HG03097 (cell line): ENCODE measurements around the gene C16orf89.
"Not testable (repeated sequence)": the region's sequence is repeated elsewhere in the genome, so short reads cannot be mapped to it uniquely, and the experiment has no call there.

Experiments
- ATAC-seq: cut with Tn5 transposase; IDR thresholded peaks from one replicate; pipeline ENCODE4 v1.9.1; 2021; ENCODE audit not compliant: unreplicated experiment, low FRiP score

The C16orf89 gene

DNA sequence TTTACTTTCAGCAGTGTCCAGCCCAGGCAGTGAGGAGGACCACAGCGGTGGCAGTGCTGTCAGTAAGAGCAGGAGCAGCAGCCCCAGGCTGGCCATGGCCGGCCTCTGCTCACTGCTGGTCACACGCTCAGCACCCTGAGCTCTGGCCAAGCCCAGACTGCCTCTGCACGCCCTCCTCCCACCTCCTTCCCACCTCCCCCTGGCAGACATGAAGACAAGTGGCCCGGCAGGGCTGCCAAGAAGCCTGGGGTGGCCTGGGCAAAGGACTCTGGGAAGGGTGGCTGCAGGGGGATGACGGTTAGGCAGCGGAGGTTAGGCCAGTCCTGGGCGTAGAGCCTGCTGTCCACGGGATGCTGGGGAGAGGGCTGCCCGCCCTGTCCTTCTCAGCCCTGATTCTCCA is at the start of gene C16orf89:
TSS of gene C16orf89 (minus strand) at position 144 of the 400 bp plus-strand sequence. CDS start at position 96, 48 bp downstream.
- no peak for ATAC-seq

DNA sequence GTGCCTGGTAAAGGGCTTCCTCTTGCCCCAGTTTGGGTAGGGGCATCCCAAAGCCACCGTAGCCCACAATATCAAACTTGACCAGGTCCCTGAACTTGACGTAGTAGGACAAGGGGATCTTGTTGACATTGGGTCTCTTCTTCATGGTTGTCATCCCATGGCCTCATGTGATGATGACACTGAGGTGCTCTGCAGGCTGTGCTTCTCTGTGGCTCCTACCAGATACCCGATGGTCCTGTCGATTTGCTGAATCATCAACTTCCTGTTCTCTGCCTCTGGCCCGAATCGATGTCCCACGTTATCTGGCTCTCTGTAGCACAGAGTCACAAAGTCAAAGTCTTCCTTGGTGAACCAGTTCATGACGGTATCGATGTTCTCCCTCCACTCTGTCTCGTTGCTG is 45.2 kb upstream of the C16orf89 start:
- ATAC-seq = not testable (repeated sequence)

DNA sequence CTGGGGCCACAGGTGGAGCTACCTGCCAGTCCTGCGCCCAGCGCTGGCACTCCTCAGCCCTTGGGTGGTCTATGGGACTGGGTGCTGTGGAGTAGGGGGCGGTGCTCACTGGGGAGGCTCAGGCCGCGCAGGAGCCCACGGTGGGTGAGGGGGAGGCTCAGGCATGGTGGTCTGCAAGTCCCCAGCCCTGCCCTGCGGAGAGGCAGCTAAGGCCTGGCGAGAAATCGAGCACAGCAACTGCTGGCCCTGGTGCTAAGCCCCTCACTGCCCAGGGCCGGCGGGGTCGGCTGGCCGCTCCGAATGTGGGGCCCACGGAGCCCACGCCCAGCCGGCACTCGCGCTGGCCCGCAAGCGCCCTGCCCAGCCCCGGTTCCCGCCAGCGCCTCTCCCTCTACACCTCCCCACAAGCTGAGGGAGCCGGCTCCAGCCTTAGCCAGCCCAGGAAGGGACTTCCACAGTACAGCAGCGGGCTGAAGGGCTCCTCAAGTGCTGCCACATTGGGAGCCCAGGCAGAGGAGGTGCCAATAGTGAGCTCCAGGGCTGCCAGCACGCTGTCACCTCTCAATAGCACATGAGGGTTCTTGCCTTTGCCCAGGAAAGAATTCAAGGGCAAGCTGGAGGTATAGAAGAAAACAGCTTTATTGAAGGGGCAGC is 42.9 kb upstream of the C16orf89 start:
- no peak for ATAC-seq

- ATAC-seq = not testable (repeated sequence)
Measured at GRCh38 chr16:5105039-5105438, 39.3 kb upstream of the C16orf89 start.

GRCh38 chr16:5103296-5104032 is 37.7 kb upstream of the C16orf89 start:
- ATAC-seq = not testable (repeated sequence)

DNA sequence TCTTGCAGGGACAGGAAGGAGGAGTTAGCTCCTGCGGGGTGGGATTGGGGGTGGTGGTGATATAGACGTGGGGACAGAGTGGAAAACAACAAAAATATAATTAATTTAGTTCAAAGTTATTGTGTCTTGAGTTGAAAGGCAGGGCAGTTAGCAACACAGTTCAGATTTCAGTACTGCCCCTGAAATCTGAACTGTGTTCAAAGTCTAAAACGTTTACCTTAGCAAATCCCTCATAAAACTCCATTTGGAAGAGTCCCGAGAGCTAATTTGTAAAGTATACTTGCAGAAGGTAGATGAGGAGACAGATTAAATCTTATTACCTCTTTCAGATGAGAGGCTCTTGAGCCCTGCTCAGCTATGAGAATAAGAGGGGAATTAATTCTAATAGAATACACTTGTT is 33.4 kb upstream of the C16orf89 start:
- not testable (repeated sequence) for ATAC-seq

DNA sequence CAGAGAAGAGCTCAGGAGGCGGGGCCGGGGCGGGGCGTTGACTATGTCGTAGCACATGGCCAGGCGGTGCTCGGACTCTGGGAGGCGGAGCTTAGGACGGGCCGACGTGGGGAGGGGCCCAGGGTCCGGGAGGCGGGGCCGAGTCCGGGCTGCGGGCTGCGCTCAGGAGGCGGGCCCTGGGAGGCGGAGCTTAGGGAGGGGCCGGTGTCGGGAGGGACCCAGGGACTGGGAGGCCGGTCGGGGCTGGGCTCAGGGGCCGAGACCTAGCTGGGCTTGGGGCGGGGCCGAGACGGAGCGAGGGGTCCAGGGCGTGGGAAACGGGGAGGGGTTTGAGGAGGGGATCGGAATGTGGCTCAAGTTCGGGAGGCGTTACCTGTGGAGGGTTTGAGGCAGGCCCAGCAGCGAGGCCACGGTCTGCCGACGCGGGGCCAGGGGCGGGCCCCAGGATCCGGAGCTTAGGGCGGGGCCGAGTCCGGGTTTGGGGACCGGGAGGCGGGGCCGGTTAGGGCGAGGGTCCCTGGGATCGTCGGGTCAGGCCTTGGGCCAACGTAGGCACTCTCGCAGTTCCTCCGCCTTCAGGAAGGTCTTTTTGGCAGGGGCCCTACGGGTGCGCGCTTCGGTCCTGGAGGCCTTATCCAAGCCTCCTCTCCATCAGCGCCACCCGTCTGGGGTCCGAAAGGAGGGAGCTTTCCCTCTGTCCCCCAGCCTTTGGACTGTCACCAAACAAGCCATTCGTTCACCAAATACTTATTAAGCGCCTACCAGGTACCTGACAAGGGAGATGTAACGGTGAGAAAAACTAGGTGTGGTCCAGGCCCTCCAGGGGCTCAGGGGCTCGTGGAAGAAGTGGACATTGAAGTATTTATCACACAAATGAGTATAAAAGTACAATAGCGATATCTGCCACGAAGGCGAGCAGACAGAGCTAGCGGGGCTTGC is 32.7 kb upstream of the C16orf89 start:
- peak; percentile 82 for ATAC-seq

DNA sequence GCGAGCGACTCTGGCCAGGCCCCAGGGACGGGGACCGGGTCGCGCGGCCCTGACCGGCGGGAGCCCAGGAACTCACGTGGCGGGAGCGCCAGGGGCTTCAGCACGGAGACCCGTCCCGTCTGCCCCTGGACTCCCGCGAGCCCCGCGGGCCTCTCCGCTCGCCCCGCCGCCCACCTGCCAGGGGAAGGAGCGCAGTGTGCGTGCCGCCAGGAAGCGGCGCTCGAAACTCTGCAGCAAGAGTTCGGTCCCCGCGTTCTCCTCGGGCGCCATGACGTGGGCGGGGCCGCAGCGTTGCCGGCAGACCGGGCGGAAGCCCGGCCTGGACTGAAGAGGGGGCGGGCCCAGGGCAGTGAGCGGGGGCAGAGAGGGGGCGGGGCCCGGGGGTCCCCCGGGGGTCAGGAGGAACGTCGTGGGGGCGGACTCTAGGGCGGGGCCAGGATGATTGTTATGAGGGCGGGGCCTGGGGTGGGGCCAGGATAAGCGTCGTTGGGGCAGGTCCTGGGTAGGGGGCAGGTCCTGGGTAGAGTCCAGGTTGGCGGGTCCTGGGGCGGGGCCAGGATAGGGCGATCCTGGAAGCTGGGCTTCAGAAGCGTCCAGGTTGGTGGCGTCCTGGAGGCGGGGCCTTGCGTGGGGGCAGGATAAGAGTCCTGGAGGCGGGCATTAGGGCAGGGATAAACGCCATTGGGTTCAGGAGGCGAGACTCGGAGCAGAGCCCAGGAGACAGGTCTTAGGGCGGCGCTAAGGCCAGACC is 31.9 kb upstream of the C16orf89 start, which contains the start of gene EEF2KMT:
TSS of gene EEF2KMT (minus strand) at position 326 of the 751 bp plus-strand sequence. CDS start at position 270, 56 bp downstream.
- ATAC-seq = peak; percentile 98

DNA sequence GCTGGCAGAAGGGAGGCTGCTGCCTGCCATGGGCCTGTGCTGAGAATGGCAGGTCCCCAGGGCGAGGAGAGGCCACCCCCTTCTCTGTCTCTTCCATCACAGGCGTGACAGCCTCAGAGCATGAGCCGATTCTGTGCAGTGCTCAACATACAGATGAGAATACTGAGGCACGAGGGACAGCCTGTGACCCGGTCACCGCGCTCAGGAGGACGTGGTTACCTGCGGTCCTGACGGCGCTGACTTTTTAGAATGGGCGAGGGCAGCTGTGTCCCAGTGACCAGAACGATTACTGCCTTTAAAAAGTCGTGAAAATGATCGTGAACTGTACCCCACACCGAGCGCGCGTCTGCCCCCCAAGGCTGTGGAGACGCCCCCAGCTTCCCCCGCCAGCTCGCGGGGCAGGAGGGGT is 31.3 kb upstream of the C16orf89 start:
- not testable (repeated sequence) for ATAC-seq

- not testable (repeated sequence) for ATAC-seq
Measured at GRCh38 chr16:5096437-5097060, 30.8 kb upstream of the C16orf89 start.

- ATAC-seq = not testable (repeated sequence)
Measured at GRCh38 chr16:5095145-5095830, 29.5 kb upstream of the C16orf89 start.

GRCh38 chr16:5093746-5094145 is 28.0 kb upstream of the C16orf89 start:
- ATAC-seq = not testable (repeated sequence)

- not testable (repeated sequence) for ATAC-seq
Measured at GRCh38 chr16:5093081-5093480, 27.3 kb upstream of the C16orf89 start.

DNA sequence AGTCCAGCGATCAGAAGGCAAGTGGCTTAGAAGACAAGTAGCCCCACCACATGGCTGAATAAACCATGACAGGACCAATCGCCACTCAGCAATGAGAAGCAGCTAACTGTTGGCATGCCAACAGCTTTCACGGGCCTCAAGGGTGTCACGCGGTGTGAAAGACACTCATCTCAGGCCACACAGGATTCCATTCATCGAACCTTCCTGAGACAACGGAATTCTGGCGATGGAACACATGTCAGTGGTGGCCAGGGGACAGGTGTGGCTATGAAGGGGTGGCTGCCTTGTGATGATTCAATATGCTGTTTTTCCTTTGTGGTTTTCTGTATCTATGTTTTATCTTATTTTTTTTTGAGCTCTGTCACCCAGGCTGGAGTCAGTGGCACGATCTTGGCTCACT is 24.8 kb upstream of the C16orf89 start:
- not testable (repeated sequence) for ATAC-seq

- not testable (repeated sequence) for ATAC-seq
Measured at GRCh38 chr16:5089911-5090555, 24.3 kb upstream of the C16orf89 start.

DNA sequence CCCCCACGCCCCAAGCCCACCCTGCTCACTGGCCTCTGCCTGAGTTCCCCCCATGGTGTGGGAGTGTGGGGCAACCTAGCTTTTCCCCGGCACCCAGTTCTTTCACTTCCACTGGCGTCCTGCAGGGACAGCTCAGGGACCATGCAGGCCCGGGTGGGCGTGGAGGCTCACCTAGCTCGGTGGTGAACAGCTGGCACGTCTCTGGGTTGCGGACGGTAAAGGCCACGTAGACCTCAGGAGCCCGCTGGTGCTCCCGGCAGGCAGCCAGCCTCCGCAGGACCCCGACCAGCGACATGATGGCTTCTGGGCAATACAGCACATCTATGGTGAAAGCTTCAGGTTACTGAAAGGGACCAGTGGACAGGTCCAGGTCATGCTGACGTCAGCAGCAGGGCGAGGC is 23.2 kb upstream of the C16orf89 start:
- not testable (repeated sequence) for ATAC-seq

DNA sequence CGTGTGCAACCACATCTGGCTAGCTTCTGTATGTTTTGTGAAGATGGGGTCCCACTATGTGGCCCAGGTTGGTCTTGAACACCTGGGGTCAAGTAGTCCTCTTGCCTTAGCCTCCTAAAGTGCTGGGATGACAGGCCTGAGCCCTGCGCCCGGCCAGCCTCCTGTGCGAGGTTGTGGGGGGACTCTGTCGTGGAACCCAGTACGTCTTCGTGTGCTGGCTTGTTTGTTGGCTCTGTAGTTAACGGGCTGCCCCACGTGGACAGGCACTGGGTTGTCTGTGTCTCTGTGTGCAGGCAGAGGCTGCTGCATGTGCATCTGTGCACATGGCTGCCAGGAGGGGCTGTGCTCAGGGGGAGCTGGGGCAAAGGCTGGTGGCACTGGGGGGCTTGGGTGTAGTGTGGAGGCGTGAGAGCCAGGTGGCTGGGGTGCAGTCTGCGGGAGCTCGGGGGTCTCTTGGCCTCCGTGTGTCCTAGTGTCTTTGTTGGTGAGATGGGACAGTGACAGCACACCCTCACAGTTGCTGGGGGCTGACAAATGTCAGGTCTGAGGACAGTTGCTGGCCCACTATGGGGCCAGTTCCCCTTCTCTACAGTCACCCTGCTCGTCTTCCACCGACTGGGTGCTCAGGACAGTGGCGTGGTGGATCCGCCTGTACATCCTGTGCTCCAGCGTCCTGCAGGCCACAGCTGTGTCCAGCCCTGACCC is 22.5 kb upstream of the C16orf89 start:
- ATAC-seq = not testable (repeated sequence)

- not testable (repeated sequence) for ATAC-seq
Measured at GRCh38 chr16:5085716-5086115, 20.0 kb upstream of the C16orf89 start.
